AG04450 (cell line): Measurements from ENCODE around the gene FGD5. TPM values are rescaled to one million over a fixed set of nuclear protein-coding genes. Genes with fewer than 3 reads are reported as not detected.

Experiments
- CTCF ChIA-PET: fragments of 300-600, 350-600 bp; formaldehyde crosslinking; extraction: SDS; loops from one replicate; lab custom pipeline; 2022; ENCODE audit warnings: antibody characterized with exemption, inconsistent platforms; lab: Charles Lee
- POLR2A ChIA-PET: fragments of 350-600 bp; formaldehyde crosslinking; extraction: SDS; loops from one replicate; lab custom pipeline; 2021; ENCODE audit warnings: antibody characterized with exemption, inconsistent platforms; lab: Yijun Ruan, JAX
- DNase-seq: peaks from one replicate; pipeline ENCODE4 v3.0.0-alpha.2; 2011; ENCODE audit warnings: low read depth, low spot score
- H3K27ac ChIP-seq: one replicate; pipeline ENCODE4 v1.5.1; 2012; ENCODE audit warnings: low read depth, low read length, control low read depth
- H3K27me3 ChIP-seq: one replicate; pipeline ENCODE4 v1.6.0; 2012; ENCODE audit warnings: low read length; ENCODE audit not compliant: control insufficient read depth, insufficient read depth
- H3K4me3 ChIP-seq: 2 replicates; pipeline ENCODE4 v1.5.1; 2011; ENCODE audit warnings: mild to moderate bottlenecking, low read depth, low read length, control low read depth
- H3K9me3 ChIP-seq: 2 replicates; pipeline ENCODE4 v1.5.1; 2012; ENCODE audit warnings: low read length; ENCODE audit not compliant: control insufficient read depth, insufficient read depth
- polyA plus RNA-seq: library from polyadenylated mRNA; depleted of rRNA; stranded (reverse); fragments of >200 nt; gene quantifications from 2 replicates; pipeline ENCODE4 v1.2.3, GENCODE V29; 2011
- TF ChIP-seq, protein P1 (sequence below): IDR thresholded peaks from 2 replicates; pipeline ENCODE4 v1.5.1; 2011; ENCODE audit warnings: low read depth, low read length, control low read depth, inconsistent platforms

FGD5 gene
- polyA plus RNA-seq, 1 experiment: not detected

DNA sequence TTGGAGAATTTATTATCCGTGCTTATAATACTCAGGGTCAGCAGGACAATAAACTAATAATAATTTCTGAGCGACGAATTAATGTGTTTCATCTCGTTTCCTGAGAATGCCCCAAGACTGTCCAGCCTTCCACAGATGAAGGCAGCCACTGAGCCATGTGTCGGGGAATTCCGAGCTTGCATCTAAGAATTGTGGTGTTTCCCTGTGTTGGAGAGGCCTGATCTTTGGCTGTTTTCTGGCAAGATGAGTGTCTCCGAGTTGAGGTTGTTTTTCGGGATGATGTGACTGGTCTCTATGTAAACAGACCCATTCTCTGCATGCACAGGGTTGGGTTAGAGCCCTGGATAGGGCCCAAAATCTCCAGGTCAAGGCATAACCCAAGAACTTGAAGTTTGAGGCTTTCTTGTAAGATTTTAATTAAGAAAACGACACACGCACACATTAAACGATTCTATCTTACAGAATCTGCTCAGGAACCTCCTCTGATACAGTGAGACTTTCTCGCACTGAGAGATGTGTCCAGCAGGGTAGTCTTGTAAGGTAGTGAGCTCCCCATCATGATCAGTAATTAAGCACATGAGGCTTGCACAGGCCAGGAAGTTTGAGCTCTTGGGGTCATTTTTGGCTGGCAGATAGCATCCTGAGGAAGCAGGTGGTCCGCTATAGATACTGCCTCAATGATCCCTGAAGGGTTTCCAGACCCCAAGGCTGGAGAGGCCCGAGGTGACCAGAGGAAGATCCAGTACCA, 14.4 kb downstream of the FGD5 start:
- POLR2A ChIA-PET: no interaction called here
- no peak overlapping the region for H3K27ac ChIP-seq
- CTCF ChIA-PET: no interaction called here
- TF ChIP-seq, protein P1, sequence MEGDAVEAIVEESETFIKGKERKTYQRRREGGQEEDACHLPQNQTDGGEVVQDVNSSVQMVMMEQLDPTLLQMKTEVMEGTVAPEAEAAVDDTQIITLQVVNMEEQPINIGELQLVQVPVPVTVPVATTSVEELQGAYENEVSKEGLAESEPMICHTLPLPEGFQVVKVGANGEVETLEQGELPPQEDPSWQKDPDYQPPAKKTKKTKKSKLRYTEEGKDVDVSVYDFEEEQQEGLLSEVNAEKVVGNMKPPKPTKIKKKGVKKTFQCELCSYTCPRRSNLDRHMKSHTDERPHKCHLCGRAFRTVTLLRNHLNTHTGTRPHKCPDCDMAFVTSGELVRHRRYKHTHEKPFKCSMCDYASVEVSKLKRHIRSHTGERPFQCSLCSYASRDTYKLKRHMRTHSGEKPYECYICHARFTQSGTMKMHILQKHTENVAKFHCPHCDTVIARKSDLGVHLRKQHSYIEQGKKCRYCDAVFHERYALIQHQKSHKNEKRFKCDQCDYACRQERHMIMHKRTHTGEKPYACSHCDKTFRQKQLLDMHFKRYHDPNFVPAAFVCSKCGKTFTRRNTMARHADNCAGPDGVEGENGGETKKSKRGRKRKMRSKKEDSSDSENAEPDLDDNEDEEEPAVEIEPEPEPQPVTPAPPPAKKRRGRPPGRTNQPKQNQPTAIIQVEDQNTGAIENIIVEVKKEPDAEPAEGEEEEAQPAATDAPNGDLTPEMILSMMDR: no peak
- H3K4me3 ChIP-seq: no peak overlapping the region
- DNase-seq: no peak
- peaks cover 15% of the 10 kb centered on the region for H3K27me3 ChIP-seq
- H3K9me3 ChIP-seq: no peaks in the 10 kb centered on the region

DNA sequence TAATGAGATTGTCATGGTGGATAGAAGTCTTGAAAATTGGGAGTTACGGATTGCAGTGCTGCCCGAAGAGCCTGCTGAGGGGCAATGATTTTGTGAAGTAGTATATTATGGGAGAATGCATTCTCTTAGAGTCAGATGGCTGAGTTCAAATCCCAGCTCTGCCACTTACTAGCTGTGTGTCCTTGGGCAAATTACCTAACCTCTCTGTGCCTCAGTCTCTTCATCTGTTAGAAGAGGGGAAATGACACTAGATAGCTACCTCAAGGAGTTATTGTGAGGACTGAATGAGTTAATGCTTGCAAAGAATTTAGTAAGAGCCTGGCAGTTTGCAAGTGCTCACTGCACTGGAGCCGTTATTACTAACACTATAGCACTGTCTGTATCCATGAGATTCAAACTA, 15.4 kb downstream of the FGD5 start:
- no peak for DNase-seq
- no peak overlapping the region for H3K4me3 ChIP-seq
- H3K9me3 ChIP-seq: no peaks in the 10 kb centered on the region
- H3K27ac ChIP-seq: no peak overlapping the region
- ChIA-PET POLR2A (no interaction called here), CTCF (no interaction called here)
- H3K27me3 ChIP-seq: peaks cover 17% of the 10 kb centered on the region
- TF ChIP-seq, protein P1: no peak

DNA sequence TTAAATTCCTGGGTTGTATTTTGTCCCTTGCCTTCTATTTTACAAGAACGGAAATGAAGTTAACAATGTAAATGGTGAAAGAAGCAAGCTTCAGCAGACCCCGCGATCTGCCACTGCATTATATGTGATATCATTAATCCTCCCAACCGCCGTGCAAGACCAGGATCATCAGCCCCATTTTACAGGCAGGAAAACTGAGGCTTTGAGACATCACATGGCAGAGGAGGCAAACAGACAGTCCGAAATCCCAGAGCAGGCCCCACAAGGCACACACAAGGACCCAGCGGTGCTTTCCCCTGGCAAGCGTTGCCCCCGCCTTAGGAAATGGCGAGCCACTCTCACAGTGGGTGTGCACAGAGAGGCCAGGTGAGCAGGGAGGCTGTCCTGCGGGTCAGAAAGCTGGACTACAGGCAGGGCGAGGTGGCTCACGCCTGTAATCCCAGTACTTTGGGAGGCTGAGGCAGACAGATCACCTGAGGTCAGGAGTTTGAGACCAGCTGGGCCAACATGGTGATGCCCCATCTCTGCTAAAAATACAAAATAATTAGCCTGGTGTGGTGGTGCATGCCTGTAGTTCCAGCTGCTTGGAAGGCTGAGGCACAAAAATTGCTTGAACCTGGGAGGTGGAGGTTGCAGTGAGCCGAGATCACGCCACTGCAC, 16.2 kb downstream of the FGD5 start:
- TF ChIP-seq, protein P1: no peak
- CTCF ChIA-PET: no interaction called here
- H3K4me3 ChIP-seq: no peak overlapping the region
- no peaks in the 10 kb centered on the region for H3K9me3 ChIP-seq
- H3K27me3 ChIP-seq: peaks cover 19% of the 10 kb centered on the region
- POLR2A ChIA-PET: no interaction called here
- no peak for DNase-seq
- no peak overlapping the region for H3K27ac ChIP-seq

DNA sequence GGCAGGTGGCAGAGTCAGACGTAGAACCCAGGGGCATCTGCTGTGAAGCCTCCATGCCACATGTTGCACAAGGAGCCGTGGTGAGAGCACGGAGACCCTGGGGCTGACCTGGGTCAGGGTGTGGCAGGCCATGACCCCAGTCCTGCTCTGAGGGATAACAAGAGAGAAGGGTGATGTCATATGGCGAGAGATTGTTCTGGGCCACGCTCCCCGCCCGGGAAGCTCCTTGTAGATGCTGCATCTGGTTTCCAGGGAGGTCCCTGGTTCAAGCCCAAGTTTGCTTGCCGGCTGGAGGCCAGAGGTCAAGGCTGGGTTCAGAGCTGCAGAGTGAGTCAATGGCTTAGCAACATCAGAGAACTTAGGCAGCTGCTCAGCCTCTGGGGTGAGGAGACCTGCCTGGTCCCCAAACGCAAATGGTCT, 17.3 kb downstream of the FGD5 start:
- no peak overlapping the region for H3K27ac ChIP-seq
- no peak overlapping the region for H3K4me3 ChIP-seq
- DNase-seq: no peak
- peaks cover 17% of the 10 kb centered on the region for H3K27me3 ChIP-seq
- POLR2A ChIA-PET: no interaction called here
- CTCF ChIA-PET: no interaction called here
- H3K9me3 ChIP-seq: no peaks in the 10 kb centered on the region
- TF ChIP-seq, protein P1: no peak

DNA sequence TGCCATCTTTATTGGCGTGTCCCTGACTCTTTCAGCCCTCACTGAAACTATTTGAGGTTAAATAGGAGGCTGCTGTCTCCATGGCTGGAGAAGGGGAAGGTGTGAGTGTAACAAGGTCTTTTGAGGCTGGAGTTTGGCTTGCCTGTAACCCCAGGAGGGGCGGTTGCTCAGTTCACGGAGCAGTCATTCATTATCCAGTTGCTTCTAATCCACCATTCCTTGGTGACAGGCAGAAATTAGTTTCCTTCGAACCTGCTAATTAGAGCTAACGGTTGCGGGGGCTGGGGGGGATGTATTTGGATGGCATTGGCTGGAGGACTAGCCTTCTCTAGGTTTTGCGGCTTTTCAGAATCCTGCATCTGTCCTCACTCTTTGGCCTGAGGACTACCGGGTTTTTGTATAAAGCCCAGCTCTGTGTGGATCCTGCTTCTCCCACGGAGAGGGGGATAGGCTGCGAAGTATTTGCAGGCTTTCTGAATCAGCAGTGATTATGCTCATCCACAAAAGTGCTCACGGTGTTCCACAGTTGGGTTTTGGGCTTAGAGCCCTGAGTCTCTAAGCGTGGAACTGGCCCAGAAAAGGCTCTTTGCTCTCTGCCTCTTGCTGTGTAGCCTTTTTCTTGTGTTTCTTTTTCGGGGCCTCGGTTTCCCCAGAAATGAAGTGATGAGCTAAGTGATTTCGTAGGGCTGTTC, 18.6 kb downstream of the FGD5 start:
- peaks cover 16% of the 10 kb centered on the region for H3K27me3 ChIP-seq
- CTCF ChIA-PET: no interaction called here
- TF ChIP-seq, protein P1: no peak
- H3K4me3 ChIP-seq: no peak overlapping the region
- DNase-seq: no peak
- H3K27ac ChIP-seq: no peak overlapping the region
- POLR2A ChIA-PET: no interaction called here
- H3K9me3 ChIP-seq: no peaks in the 10 kb centered on the region
